Mononuclear cell (primary cell): ENCODE results near the gene NUMB. TPM values are rescaled to one million over a fixed set of nuclear protein-coding genes. Genes with fewer than 3 reads are reported as not detected.
A peak's percentile ranks its signal among the peaks of the same experiment; 100 is the strongest.

Experiments used
- H3K27me3 ChIP-seq: 2 replicates; pipeline ENCODE4 v1.6.0; 2011; ENCODE audit warnings: low read length, control low read depth; ENCODE audit not compliant: insufficient read depth
- H3K4me1 ChIP-seq: 2 replicates; pipeline ENCODE4 v1.5.1; 2011; ENCODE audit warnings: mild to moderate bottlenecking, low read length, control low read depth; ENCODE audit not compliant: insufficient read depth
- H3K4me3 ChIP-seq: 2 replicates; pipeline ENCODE4 v1.5.1; 2011; ENCODE audit warnings: mild to moderate bottlenecking, low read length, moderate library complexity
- H3K9me3 ChIP-seq: 2 replicates; pipeline ENCODE4 v1.5.1; 2011; ENCODE audit warnings: low read depth, mild to moderate bottlenecking, control low read depth, low read length
- total RNA-seq: library from RNA; depleted of rRNA; stranded (reverse); fragments of >200 nt; gene quantifications from one replicate; pipeline ENCODE4 v1.2.3, GENCODE V29; 2012

Gene NUMB
- total RNA-seq, 1 donor = 41.1 TPM

- no peaks in the 10 kb centered on the region for H3K9me3 ChIP-seq
- peaks cover 5% of the 10 kb centered on the region for H3K4me1 ChIP-seq
- no peak overlapping the region for H3K4me3 ChIP-seq
- H3K27me3 ChIP-seq = no peaks in the 10 kb centered on the region
These were observed 206.7 kb downstream of the NUMB start for GRCh38 chr14:73251516-73252215.

DNA sequence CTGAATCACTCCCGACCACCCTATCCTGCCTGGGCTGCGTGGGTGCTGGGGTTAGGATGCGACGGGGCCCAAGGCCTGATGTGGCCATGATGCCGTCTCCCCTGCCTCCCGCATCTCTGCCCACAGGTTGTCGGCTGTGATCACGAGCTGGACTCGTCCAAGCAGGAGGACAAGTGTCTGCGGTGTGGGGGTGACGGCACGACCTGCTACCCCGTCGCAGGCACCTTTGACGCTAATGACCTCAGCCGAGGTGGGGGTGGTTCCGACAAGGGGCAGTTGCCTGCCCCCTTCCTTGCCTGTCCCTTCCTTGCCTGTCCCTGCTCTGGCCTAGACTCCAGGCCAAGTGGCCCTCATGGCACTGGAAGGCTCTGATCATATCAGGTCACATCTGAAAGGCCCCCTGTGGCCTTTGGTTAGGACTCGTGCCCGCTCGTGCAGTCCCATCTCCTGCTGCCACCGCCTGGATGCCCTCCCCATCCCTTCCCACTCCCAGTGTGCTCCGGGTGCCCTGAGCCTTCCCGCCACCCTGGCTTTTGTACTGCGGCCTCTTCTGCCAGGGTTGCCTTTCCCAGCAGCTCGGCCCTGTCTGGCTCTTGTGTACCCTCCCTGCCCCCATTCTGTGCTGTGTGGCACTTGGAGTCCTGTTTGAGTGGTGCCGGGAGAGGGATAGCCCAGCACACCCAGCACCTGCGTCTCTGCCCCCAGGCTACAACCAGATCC is 207.4 kb downstream of the NUMB start:
- Histone ChIP-seq H3K4me1 (peaks cover 12% of the 10 kb centered on the region), H3K9me3 (no peaks in the 10 kb centered on the region), H3K27me3 (no peaks in the 10 kb centered on the region), H3K4me3 (no peak overlapping the region)

DNA sequence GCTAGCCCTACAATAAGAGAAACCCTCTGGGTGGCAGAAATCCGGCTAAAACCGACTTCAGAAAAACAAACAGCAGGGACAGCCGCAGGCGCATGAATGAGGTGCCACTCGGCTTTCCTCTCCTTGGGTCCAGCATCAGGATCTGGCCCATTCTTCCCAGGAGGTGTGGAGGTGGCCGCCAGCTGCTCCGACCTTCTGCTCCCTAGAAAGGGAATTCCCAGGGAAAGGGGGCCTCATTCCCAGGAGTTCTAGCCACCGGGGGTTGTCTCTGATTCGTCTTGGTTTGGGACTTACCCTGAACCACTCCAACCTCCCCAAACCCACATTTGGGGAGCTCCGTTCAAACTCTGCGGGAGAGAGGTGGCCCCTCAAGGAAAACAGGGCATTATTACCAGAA is 208.0 kb downstream of the NUMB start:
- peaks cover 18% of the 10 kb centered on the region for H3K4me1 ChIP-seq
- H3K4me3 ChIP-seq = no peak overlapping the region
- H3K27me3 ChIP-seq = no peaks in the 10 kb centered on the region
- H3K9me3 ChIP-seq = no peaks in the 10 kb centered on the region

GRCh38 chr14:73249564-73250316 is 208.6 kb downstream of the NUMB start:
- Histone ChIP-seq H3K4me3 (no peak overlapping the region), H3K9me3 (no peaks in the 10 kb centered on the region), H3K27me3 (no peaks in the 10 kb centered on the region), H3K4me1 (peaks cover 23% of the 10 kb centered on the region)

DNA sequence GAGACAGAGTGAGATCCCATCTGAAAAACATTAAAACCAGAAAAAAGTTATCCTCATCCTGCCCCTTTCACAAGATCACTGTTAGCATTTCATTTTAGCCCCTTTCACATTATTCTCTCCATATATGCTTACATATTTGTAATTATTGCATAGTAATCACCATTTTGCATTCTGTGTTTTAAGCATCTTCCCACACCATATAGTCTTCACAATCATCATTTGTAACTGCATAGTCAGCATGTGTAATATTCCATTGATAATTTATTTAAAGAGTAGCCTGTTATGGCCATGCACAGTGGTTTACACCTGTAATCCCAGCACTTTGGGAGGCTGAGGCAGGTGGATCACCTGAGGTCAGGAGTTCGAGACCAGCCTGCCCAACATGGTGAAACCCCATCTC is 209.2 kb downstream of the NUMB start:
- H3K9me3 ChIP-seq = no peaks in the 10 kb centered on the region
- no peaks in the 10 kb centered on the region for H3K27me3 ChIP-seq
- H3K4me3 ChIP-seq = no peak overlapping the region
- peaks cover 23% of the 10 kb centered on the region for H3K4me1 ChIP-seq

- Histone ChIP-seq H3K27me3 (no peaks in the 10 kb centered on the region), H3K4me3 (no peak overlapping the region), H3K4me1 (peaks cover 23% of the 10 kb centered on the region), H3K9me3 (no peaks in the 10 kb centered on the region)
These were observed 210.1 kb downstream of the NUMB start for GRCh38 chr14:73248108-73248868.

- Histone ChIP-seq H3K9me3 (no peaks in the 10 kb centered on the region), H3K4me1 (peaks cover 31% of the 10 kb centered on the region), H3K4me3 (peak overlapping the region; percentile 37), H3K27me3 (no peaks in the 10 kb centered on the region)
These were observed 211.8 kb downstream of the NUMB start for GRCh38 chr14:73246387-73247150.

GRCh38 chr14:73245480-73246325 is 212.6 kb downstream of the NUMB start:
- Histone ChIP-seq H3K27me3 (no peaks in the 10 kb centered on the region), H3K9me3 (no peaks in the 10 kb centered on the region), H3K4me3 (peak overlapping the region; percentile 37), H3K4me1 (peaks cover 40% of the 10 kb centered on the region)

DNA sequence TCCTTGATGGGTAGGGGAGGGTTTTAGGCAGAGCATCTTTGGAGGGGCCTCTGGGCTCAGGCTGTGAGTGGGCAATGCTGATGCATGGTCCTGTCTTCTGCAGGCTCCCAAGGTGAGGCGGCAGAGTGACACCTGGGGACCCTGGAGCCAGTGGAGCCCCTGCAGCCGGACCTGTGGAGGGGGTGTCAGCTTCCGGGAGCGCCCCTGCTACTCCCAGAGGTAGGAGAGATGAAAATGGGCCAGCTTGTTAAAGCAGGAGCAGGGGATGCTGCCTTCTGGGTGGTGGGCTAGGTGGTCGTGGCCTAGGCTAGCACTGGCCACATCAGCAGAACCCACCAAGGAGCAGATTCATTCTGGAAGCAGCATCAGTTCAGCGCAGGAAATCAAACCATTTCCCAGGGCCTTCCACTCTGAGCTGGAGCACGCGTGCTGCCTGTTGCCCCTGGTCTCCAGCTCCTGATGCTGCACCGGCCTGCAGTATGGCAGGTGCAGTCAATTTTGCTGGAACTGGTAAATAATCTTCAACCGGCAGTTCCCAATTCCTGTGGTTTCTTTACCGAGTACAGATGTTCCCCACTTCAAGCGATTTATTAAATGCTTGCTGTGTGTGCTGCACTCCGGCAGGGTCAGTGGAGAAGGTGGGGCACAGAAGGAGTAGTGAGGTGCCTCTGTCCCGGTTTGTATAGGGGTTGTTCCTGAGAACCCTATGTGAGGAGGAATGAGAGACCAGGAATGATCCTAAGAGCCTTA is 213.6 kb downstream of the NUMB start:
- peaks cover 50% of the 10 kb centered on the region for H3K4me1 ChIP-seq

GRCh38 chr14:73243748-73244147 is 214.6 kb downstream of the NUMB start:
- peaks cover 17% of the 10 kb centered on the region for H3K27me3 ChIP-seq
- H3K4me1 ChIP-seq = peaks cover 54% of the 10 kb centered on the region
- no peak overlapping the region for H3K4me3 ChIP-seq
- H3K9me3 ChIP-seq = no peaks in the 10 kb centered on the region

More for the DNA sequence above, 213.6 kb downstream of the NUMB start:
- Histone ChIP-seq H3K27me3 (peaks cover 8% of the 10 kb centered on the region), H3K9me3 (no peaks in the 10 kb centered on the region), H3K4me3 (no peak overlapping the region)

DNA sequence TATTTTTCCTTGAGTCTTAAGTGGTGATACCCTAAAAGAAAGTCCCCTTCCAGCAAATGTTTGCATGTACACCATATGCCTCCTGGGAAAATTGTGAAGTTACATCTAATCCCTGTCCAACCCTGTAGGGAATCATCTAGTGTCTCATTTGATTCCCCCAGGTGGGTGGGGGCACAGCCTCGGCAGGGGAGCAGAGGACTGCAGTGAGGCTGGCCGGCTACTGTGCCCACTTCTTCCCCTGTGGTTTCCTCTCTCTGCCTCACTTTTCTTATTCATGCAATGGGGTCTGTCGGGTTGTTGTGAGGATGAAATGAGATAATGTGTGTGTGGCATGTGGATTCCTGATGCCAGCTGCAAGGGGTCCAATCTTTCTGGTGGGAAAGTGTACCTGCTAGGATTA is 215.0 kb downstream of the NUMB start:
- Histone ChIP-seq H3K4me1 (peaks cover 57% of the 10 kb centered on the region), H3K4me3 (no peak overlapping the region), H3K9me3 (no peaks in the 10 kb centered on the region), H3K27me3 (peaks cover 21% of the 10 kb centered on the region)

- Histone ChIP-seq H3K9me3 (no peaks in the 10 kb centered on the region), H3K4me1 (peaks cover 65% of the 10 kb centered on the region), H3K4me3 (no peak overlapping the region), H3K27me3 (peaks cover 26% of the 10 kb centered on the region)
These were observed 215.9 kb downstream of the NUMB start for GRCh38 chr14:73242357-73242901.
